Amniotic epithelial cell (primary cell): ENCODE measurements around the gene UAP1L1.
"Not testable (repeated sequence)": the region's sequence is repeated elsewhere in the genome, so short reads cannot be mapped to it uniquely, and the experiment has no call there.

Source experiments
- DNase-seq: peaks from one replicate; pipeline ENCODE4 v3.0.0-alpha.2; 2010; ENCODE audit warnings: low read depth

Gene UAP1L1

DNA sequence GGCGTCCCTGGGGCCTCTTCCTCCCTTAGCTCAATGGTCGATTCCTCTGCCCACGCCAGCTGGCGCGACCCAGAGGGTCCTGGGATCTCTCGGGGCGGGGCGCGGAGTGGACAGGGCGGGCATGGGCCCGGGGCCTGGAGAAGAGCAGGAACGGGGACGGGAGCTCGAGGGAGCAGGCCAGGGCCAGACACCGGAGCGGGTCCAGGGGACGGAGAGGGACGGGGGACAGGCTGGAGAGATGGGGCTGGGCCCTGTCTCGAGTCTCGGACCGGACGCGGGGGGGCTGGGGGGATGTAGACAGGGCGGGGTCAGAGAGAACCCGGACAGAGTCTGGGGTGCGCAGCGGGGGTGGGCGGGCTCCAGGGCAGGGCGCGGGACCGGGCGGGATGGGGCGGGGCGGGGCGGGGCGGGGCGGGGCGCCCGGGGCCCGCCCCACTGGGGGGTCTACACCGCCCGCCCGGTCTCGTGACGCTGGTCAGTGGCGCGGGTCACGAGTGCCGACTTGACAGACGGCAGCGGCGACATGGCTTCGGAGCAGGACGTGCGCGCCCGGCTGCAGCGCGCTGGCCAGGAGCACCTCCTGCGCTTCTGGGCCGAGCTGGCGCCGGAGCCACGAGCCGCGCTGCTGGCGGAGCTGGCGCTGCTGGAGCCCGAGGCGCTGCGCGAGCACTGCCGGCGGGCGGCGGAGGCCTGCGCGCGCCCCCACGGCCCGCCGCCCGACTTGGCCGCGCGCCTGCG, at the start of gene UAP1L1:
Gene UAP1L1 (plus strand): TSS at position 508 of the 738 bp plus-strand sequence. CDS start 16 bp downstream, at position 524.
- peak; percentile 28 for DNase-seq

- DNase-seq, result no peak
Measured at GRCh38 chr9:137028263-137029057, 48.9 kb upstream of the UAP1L1 start.

GRCh38 chr9:137029058-137029936, 48.0 kb upstream of the UAP1L1 start:
- peak; percentile 38 for DNase-seq

DNA sequence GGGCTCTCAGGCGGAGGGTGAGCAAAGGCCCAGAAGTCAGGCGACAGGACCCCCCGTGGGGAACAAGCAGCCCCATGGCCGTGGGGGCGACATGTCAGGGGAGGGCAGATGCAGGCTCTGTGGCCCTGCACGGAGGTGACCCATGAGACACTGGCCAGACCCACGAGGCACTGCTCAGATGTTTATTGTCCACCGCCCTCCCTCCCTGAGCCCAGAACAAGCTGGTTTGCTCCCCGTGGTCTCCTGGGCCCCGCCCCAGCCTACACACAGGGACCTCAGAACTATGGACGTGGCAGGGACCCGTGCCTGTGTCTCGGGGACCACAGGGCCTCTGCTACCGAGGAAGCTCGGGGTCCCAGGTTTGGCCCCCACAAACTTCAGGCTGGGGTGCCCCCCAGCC, 47.3 kb upstream of the UAP1L1 start:
- DNase-seq, result no peak

- peak; percentile 53 for DNase-seq
Measured at GRCh38 chr9:137030538-137031527, 46.5 kb upstream of the UAP1L1 start.

- DNase-seq, result no peak
Measured at GRCh38 chr9:137031904-137032640, 45.2 kb upstream of the UAP1L1 start, which contains the start of gene FUT7. Gene FUT7 (minus strand): TSS chr9:137032088. CDS start chr9:137031991, 97 bp downstream.

GRCh38 chr9:137032858-137033257, 44.5 kb upstream of the UAP1L1 start:
- no peak for DNase-seq

DNA sequence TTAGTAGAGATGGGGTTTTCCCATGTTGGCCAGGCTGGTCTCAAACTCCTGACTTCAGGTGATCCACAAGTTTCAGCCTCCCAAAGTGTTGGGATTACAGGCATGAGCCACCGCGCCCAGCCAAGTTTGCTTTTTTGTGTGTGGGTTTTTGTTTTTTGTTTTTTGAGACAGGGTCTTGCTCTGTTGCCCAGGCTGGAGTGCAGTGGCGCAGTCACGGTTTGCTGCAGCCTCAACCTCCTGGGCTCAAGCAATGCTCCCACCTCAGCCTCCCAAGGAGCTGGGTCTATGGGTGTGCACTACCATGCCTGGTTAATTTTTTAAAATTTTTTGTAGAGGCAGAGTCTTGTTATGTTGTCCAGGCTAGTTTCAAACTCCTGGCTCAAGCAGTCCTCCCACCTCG, 43.8 kb upstream of the UAP1L1 start:
- DNase-seq, result not testable (repeated sequence)

- DNase-seq, result no peak
Measured at GRCh38 chr9:137034039-137034708, 43.1 kb upstream of the UAP1L1 start.

DNA sequence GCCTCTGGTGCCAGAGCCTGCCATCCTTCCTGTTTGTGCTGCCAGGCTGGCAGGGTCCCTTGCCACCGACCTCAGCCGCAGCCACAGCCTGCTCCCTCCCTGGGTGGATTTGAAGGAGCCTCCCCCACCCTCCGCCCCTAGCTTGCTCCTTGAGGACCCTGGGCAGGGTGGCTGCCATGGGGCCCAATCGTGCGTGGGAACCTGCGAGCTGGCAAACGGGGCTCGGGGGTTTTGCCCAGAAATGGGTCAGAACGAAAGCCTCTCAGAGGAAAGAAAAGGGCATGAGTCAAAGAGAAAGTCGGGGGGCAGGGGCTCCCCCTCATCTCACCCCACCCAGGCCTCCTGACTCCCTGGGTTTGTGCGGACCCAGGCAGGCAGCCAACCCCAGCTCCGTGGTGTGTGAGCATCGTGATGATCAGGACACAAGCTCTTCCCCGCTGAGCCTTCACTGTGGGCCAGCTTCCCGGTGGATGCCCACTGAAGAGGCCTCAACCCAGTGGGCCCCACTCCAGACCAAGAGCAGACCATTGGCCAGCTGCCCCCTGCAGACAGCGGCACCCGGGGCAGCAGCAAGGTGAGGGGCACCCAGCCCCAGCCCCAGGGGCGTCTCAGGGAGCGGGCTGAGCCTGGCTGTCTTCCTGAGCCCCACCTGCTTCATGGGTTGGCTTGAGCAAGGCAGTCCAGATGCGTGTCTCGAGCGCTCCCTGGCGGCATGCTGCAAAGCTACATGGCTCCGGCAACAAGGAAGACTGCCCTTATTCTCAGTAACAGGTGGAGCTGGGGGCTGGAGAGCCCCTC, 42.4 kb upstream of the UAP1L1 start:
- DNase-seq, result peak; percentile 71

DNA sequence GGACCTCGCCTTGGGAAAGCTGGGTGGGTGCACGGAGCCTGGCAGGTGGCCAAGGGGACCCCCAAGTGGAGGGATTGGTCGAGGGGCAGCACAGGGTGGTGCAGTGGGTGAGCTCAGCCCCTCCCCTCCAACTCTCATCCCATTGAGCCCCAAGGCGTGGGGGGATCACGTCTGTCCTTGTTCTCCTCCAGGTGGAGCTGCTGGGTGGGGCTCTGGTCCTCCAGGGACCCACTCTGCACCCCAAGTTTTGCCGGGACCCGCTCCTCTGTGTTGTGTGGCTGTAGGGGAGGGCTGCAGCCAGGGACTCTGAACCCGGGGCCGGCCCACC, 41.8 kb upstream of the UAP1L1 start:
- DNase-seq, result no peak

DNA sequence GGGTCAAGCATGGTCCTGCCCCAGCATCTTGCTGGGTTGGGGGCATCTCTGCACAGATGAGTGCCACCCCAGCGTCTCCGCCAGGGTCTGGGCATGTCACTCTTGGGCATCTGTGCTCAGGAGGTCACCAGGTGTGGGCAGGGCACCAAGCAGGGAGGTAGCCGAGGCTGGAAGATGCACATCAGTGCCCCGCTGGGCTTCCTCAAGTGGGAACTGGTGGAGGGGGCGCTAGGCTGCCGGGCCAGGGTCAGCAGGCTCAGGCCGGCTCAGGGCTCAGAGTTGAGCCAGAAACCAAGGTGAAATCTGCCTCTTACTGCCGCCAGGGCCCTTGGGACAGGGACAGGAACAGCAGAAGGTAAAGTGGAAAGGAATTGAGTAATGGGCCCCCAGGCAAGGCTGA, 41.4 kb upstream of the UAP1L1 start:
- no peak for DNase-seq

DNA sequence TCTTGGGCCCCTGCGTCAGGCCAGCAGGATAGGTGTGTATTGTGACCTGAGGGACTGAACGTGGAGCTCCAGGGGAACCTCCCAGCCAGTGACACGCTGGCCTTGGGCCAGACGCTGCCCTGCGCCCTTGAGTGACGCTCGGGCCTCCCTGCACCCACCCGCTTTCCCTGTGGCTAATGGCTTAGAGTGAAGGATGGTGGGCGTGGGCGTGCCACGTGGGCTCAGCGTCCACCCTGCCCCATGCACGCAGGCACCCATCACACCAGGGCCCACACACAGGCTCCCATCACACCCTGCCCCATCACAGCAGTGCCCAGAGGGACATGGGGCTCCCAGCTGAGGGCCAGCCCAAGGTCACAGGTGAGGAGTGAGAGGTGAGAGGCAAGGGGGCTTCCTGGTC, 40.3 kb upstream of the UAP1L1 start:
- no peak for DNase-seq

DNA sequence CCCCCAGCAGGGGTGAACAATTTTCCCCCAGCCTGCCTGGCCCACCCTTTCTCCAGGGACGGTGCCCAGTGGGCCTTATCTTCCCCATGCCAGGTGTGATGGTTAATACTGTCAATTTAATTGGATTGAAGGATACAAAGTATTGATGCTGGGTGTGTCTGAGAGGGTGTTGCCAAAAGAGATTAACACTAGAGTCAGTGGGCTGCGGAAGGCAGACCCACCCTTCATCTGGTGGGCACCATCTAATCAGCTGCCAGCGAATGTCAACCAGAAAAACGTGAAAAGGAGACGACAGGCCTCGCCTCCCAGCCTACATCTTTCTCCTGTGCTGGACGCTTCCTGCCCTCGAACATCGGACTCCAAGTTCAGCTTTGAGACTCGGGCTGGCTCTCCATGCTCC, 39.8 kb upstream of the UAP1L1 start:
- DNase-seq, result no peak

DNA sequence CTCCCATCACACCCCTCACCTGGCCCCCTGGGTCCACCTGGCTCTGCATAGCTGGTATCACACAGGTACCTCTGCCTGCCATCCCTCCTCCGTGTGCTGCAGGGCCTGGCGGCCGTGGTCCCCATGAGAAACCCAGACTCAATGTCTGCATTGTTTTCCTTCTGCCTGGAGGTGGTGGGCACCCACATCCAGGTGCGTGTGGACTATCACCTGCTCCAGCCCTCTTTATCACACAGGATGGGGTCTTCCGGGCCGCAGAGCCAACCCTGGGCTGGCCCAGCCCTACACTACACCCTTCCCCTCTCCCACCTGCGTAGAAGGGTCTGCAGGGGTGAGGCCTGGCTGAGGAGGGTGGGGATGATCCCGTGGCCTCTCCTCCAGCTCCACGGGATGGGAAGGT, 38.4 kb upstream of the UAP1L1 start:
- no peak for DNase-seq

- DNase-seq, result no peak
Measured at GRCh38 chr9:137039611-137040366, 37.5 kb upstream of the UAP1L1 start.

GRCh38 chr9:137040568-137040967, 36.7 kb upstream of the UAP1L1 start:
- no peak for DNase-seq

DNA sequence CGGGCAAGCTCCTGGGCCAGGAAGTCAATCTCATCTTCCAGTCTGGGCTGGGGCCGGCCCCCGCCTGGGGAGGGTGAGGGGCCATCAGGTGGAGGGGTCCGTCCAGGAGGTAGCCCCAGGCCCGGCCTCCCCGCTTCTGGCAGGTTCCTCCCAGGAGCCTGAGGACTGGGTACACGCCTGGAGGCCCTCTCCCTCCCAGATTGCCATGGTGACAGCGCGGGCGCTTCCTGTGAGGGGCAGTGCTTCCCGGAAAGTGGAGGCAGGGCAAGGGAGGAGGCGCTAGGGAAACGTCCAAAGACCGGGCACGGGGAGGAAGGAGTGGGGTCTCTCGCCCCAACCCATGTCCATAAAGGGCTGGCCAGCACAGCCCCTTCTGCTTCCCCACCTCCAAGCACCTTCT, 36.2 kb upstream of the UAP1L1 start:
- peak; percentile 20 for DNase-seq
